IPS-18c (cell line): ENCODE results near the gene UBL5.
"Not testable (repeated sequence)": the region's sequence is repeated elsewhere in the genome, so short reads cannot be mapped to it uniquely, and the experiment has no call there.

Experiments
- H3K4me3 ChIP-seq: 2 replicates; pipeline ENCODE4 v1.7.0; 2013; ENCODE audit warnings: low read depth, mild to moderate bottlenecking, low read length, moderate library complexity; ENCODE audit not compliant: insufficient read depth
- H3K9me3 ChIP-seq: one replicate; pipeline ENCODE4 v1.6.1; 2013; ENCODE audit warnings: mild to moderate bottlenecking, low read length, moderate library complexity; ENCODE audit not compliant: control insufficient read depth, insufficient read depth

Gene UBL5

GRCh38 chr19:9801976-9802375 lies 25.7 kb upstream of the UBL5 start:
- no peak overlapping the region for H3K4me3 ChIP-seq

GRCh38 chr19:9806803-9807202 lies 20.9 kb upstream of the UBL5 start:
- no peak overlapping the region for H3K4me3 ChIP-seq
- no peaks in the 10 kb centered on the region for H3K9me3 ChIP-seq

More at GRCh38 chr19:9801976-9802375, 25.7 kb upstream of the UBL5 start:
- H3K9me3 ChIP-seq: no peaks in the 10 kb centered on the region

- H3K9me3 ChIP-seq: no peaks in the 10 kb centered on the region
- no peak overlapping the region for H3K4me3 ChIP-seq
Observed at GRCh38 chr19:9808855-9809824, 18.6 kb upstream of the UBL5 start.

- no peaks in the 10 kb centered on the region for H3K9me3 ChIP-seq
- H3K4me3 ChIP-seq: no peak overlapping the region
Observed at GRCh38 chr19:9811139-9811538, 16.6 kb upstream of the UBL5 start.

GRCh38 chr19:9818175-9818733 lies 9.5 kb upstream of the UBL5 start:
- H3K9me3 ChIP-seq: no peaks in the 10 kb centered on the region
- peak overlapping the region; percentile 99 for H3K4me3 ChIP-seq

GRCh38 chr19:9818734-9819595 lies 8.8 kb upstream of the UBL5 start, which contains the start of gene FBXL12:
FBXL12 (minus strand) TSS chr19:9819079; CDS start chr19:9818813, 266 bp downstream.
- H3K4me3 ChIP-seq: peak within 1 kb of the TSS; percentile 99
- H3K9me3 ChIP-seq: no peaks in the 10 kb centered on the region

GRCh38 chr19:9819596-9819909 lies 8.2 kb upstream of the UBL5 start:
- peak overlapping the region; percentile 34; the same call in 1 of the 2 replicates for H3K4me3 ChIP-seq
- H3K9me3 ChIP-seq: no peaks in the 10 kb centered on the region

GRCh38 chr19:9820034-9820433 lies 7.7 kb upstream of the UBL5 start:
- not testable (repeated sequence) for H3K9me3 ChIP-seq
- peak overlapping the region; percentile 34; the same call in 1 of the 2 replicates for H3K4me3 ChIP-seq

GRCh38 chr19:9823816-9824215 lies 3.9 kb upstream of the UBL5 start:
- Histone ChIP-seq H3K9me3 (no peaks in the 10 kb centered on the region), H3K4me3 (no peak overlapping the region)

GRCh38 chr19:9828551-9829063 lies 889 bp downstream of the UBL5 start:
- Histone ChIP-seq H3K4me3 (peak overlapping the region; percentile 99), H3K9me3 (no peaks in the 10 kb centered on the region)

GRCh38 chr19:9834307-9834725 lies 6.6 kb downstream of the UBL5 start:
- peak overlapping the region; percentile 38; the same call in 1 of the 2 replicates for H3K4me3 ChIP-seq

GRCh38 chr19:9834726-9835506 lies 7.2 kb downstream of the UBL5 start, which contains the start of gene PIN1:
PIN1 (plus strand) TSS chr19:9835318; CDS start chr19:9835345, 27 bp downstream.
- Histone ChIP-seq H3K9me3 (no peaks in the 10 kb centered on the region), H3K4me3 (peak within 1 kb of the TSS; percentile 76)

More at GRCh38 chr19:9834307-9834725, 6.6 kb downstream of the UBL5 start:
- no peaks in the 10 kb centered on the region for H3K9me3 ChIP-seq

- H3K9me3 ChIP-seq: no peaks in the 10 kb centered on the region
- peak overlapping the region; percentile 76 for H3K4me3 ChIP-seq
Observed at GRCh38 chr19:9835507-9835949, 7.8 kb downstream of the UBL5 start.

GRCh38 chr19:9836021-9836420 lies 8.3 kb downstream of the UBL5 start:
- Histone ChIP-seq H3K9me3 (no peaks in the 10 kb centered on the region), H3K4me3 (peak overlapping the region; percentile 76; the same call in 1 of the 2 replicates)

GRCh38 chr19:9838324-9838723 lies 10.6 kb downstream of the UBL5 start:
- Histone ChIP-seq H3K9me3 (peaks cover 2% of the 10 kb centered on the region), H3K4me3 (no peak overlapping the region)

GRCh38 chr19:9839415-9839814 lies 11.7 kb downstream of the UBL5 start:
- Histone ChIP-seq H3K4me3 (no peak overlapping the region), H3K9me3 (peaks cover 2% of the 10 kb centered on the region)
